ENCODE measurements around the gene RPL5.

RPL5 gene

GRCh38 chr1:92840600-92840999, 8.8 kb downstream of the RPL5 start:
- no peak overlapping the region for H3K4me3 ChIP-seq (ENCODE audit: low read depth, low read length)
- H3K79me2 ChIP-seq (ENCODE audit: control insufficient read depth, insufficient read depth, low read length, unreplicated experiment), result peaks cover 49% of the 10 kb centered on the region
- no peaks in the 10 kb centered on the region for H3K27me3 ChIP-seq (ENCODE audit: insufficient read depth, low read length)
- no peak overlapping the region for H3K27ac ChIP-seq (ENCODE audit: low read depth, low read length)
- H2AFZ ChIP-seq (ENCODE audit: low read length, unreplicated experiment), result no peak overlapping the region
- H3K36me3 ChIP-seq (ENCODE audit: insufficient read depth, low read length), result peaks cover 74% of the 10 kb centered on the region
- peaks cover 30% of the 10 kb centered on the region for H3K4me1 ChIP-seq (ENCODE audit: control insufficient read depth, insufficient read depth, low read length, unreplicated experiment)

DNA sequence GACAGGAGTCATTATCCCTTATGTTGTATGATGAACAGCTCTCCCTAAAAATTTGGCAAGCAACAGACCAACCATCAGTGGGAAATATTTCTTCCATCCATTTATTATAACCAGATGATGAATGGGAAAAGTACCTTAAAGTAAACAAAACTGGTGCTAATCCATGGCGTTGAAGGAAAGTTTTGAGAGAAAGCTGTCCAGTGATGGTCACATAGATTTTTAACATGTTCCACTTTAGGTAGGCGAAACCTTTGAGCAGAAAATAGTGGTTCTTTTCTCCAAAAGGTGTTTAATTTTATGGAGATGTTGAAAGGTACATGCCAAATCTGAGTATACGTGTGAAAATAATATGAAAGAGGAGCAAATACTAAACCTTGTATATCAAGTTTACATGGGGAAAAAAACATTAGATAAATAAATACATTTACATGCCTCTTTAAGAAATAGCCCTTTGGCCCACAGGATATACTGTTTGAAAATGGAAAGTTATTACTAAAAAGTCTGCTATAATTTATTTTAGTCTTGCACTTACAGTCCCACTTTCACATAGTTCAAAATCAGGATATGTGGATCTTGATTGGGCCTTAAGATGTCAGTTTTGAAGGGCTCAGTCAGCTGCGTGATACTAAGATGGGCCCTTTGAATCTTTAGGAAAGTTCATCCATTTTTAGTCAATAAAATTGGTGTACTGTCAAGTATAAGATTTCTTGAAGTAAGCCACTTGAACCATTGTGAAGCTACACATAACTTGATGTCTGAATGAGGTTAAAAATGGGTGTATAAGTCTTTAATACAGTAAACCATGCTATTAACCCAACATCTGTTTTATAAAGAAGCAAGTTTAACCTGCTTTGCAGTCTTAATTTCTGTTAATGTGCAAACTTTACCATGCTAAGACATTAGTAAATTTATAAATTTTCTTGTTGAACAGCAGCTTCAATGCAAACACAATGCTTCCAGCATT, 10.5 kb downstream of the RPL5 start:
- H3K4me3 ChIP-seq (ENCODE audit: low read depth, low read length), result no peak overlapping the region
- no peak overlapping the region for H2AFZ ChIP-seq (ENCODE audit: low read length, unreplicated experiment)
- H3K36me3 ChIP-seq (ENCODE audit: insufficient read depth, low read length), result peaks cover 60% of the 10 kb centered on the region
- H3K27me3 ChIP-seq (ENCODE audit: insufficient read depth, low read length), result no peaks in the 10 kb centered on the region
- H3K79me2 ChIP-seq (ENCODE audit: control insufficient read depth, insufficient read depth, low read length, unreplicated experiment), result peaks cover 31% of the 10 kb centered on the region
- H3K4me1 ChIP-seq (ENCODE audit: control insufficient read depth, insufficient read depth, low read length, unreplicated experiment), result peaks cover 13% of the 10 kb centered on the region
- no peak overlapping the region for H3K27ac ChIP-seq (ENCODE audit: low read depth, low read length)

DNA sequence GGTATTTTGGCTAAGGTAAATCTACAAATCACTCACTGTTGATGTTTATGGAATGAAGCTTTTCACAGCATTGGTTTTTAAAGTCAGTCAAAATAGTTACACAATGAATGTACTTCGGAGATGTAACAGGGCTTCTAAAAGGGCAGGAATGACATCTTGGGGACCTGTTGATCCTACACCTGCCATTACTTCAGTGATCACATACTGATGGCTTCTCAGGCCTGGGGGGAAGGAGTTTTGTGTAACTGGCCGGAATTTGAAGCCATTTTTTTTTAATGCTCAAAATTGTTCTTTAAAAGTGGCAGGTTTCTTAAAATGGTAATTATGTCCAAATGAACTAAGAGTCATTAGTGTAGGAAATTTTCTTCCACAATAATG, 11.2 kb downstream of the RPL5 start:
- Histone ChIP-seq H3K4me3 (ENCODE audit: low read depth, low read length) (no peak overlapping the region), H2AFZ (ENCODE audit: low read length, unreplicated experiment) (no peak overlapping the region), H3K27me3 (ENCODE audit: insufficient read depth, low read length) (no peaks in the 10 kb centered on the region), H3K4me1 (ENCODE audit: control insufficient read depth, insufficient read depth, low read length, unreplicated experiment) (peaks cover 6% of the 10 kb centered on the region), H3K36me3 (ENCODE audit: insufficient read depth, low read length) (peaks cover 53% of the 10 kb centered on the region), H3K79me2 (ENCODE audit: control insufficient read depth, insufficient read depth, low read length, unreplicated experiment) (peaks cover 25% of the 10 kb centered on the region), H3K27ac (ENCODE audit: low read depth, low read length) (no peak overlapping the region)

DNA sequence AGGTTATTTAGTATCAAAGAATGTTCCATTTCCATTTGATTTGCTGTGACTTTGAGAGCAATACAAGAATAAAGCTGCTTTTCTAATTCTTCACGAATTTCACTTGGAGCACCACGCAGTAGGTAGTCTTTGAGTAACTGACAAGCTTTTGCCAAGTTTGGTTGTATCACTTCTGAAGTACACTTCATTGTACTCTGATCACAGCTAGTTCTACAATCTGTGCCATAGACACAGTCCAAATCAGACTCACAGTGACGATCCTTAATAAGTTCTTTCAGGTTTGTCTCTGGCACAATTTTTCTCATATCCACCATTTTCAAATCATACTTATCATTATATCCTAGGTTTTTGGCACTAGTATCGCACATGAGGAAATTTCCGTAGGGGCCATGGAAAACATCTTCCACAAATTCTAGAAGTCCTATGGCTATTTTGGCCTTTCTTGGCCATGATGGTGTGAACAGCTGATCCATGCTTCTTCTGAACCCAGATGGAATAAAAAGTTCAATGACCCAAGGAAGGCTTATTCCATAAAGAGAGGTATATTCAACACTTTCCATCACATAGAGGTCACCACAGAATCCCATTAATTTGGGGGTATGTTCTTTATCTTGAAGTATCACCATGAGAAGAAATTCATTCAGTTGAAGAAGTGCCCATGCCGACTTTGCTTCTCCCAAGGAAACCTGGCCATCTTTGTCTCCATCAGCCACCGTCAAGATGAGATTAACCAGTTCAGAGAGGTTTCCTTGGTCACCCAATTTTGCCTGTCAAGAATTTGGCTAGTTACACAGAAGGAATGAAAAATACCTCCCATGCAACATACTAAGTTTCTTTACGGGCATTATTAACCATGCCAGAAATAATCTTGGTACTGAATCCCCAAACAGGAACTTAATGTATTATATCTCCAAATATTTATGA, 11.9 kb downstream of the RPL5 start:
- H3K36me3 ChIP-seq (ENCODE audit: insufficient read depth, low read length), result peaks cover 48% of the 10 kb centered on the region
- H3K4me3 ChIP-seq (ENCODE audit: low read depth, low read length), result no peak overlapping the region
- H3K4me1 ChIP-seq (ENCODE audit: control insufficient read depth, insufficient read depth, low read length, unreplicated experiment), result no peaks in the 10 kb centered on the region
- no peak overlapping the region for H3K27ac ChIP-seq (ENCODE audit: low read depth, low read length)
- no peaks in the 10 kb centered on the region for H3K27me3 ChIP-seq (ENCODE audit: insufficient read depth, low read length)
- H3K79me2 ChIP-seq (ENCODE audit: control insufficient read depth, insufficient read depth, low read length, unreplicated experiment), result peaks cover 18% of the 10 kb centered on the region
- no peak overlapping the region for H2AFZ ChIP-seq (ENCODE audit: low read length, unreplicated experiment)

- peaks cover 11% of the 10 kb centered on the region for H3K79me2 ChIP-seq (ENCODE audit: control insufficient read depth, insufficient read depth, low read length, unreplicated experiment)
- peaks cover 44% of the 10 kb centered on the region for H3K36me3 ChIP-seq (ENCODE audit: insufficient read depth, low read length)
- no peak overlapping the region for H3K27ac ChIP-seq (ENCODE audit: low read depth, low read length)
- H3K4me3 ChIP-seq (ENCODE audit: low read depth, low read length), result no peak overlapping the region
- H3K4me1 ChIP-seq (ENCODE audit: control insufficient read depth, insufficient read depth, low read length, unreplicated experiment), result no peaks in the 10 kb centered on the region
- no peak overlapping the region for H2AFZ ChIP-seq (ENCODE audit: low read length, unreplicated experiment)
- no peaks in the 10 kb centered on the region for H3K27me3 ChIP-seq (ENCODE audit: insufficient read depth, low read length)
Observed at GRCh38 chr1:92844439-92844838, 12.6 kb downstream of the RPL5 start.

DNA sequence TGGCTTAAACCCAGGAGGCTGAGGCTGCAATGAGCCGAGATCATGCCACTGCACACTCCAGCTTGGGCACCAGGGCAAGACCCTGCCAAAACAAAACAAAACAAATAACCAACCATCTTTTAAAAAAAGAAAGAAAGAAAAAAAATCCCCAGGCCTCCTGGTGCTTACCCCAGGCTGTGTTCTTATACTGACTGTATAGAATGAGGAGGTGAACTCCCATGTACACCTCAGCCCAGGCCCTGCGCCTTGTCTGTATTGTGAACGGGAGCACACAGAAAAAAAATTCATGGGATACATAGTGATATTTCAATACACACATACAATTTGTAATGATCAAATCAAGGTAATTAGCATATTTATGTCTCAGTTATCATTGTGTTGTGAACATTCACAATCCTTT, 14.1 kb downstream of the RPL5 start:
- H3K4me3 ChIP-seq (ENCODE audit: low read depth, low read length), result no peak overlapping the region
- no peaks in the 10 kb centered on the region for H3K27me3 ChIP-seq (ENCODE audit: insufficient read depth, low read length)
- H3K27ac ChIP-seq (ENCODE audit: low read depth, low read length), result no peak overlapping the region
- no peak overlapping the region for H2AFZ ChIP-seq (ENCODE audit: low read length, unreplicated experiment)
- H3K79me2 ChIP-seq (ENCODE audit: control insufficient read depth, insufficient read depth, low read length, unreplicated experiment), result no peaks in the 10 kb centered on the region
- H3K4me1 ChIP-seq (ENCODE audit: control insufficient read depth, insufficient read depth, low read length, unreplicated experiment), result no peaks in the 10 kb centered on the region
- peaks cover 31% of the 10 kb centered on the region for H3K36me3 ChIP-seq (ENCODE audit: insufficient read depth, low read length)

DNA sequence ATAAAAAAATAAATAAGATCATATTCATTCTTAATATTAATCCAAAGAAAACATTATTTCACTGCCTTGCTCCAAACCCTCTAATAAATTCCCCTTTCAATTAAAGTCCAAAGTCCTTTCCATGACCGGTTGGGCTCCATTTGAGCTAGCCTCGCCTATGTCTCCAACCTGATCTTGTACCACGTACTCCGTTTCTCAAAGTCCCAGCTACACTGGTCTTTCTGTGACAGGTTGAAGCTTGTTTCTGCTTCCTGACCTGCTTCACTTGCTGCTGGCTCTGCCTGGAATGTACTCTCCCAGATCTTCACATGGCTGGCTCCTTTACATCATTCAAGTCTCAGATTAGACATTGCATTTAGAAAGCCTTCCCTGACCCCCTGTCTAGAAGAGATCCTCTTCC, 16.4 kb downstream of the RPL5 start:
- H3K4me1 ChIP-seq (ENCODE audit: control insufficient read depth, insufficient read depth, low read length, unreplicated experiment), result no peaks in the 10 kb centered on the region
- no peaks in the 10 kb centered on the region for H3K27me3 ChIP-seq (ENCODE audit: insufficient read depth, low read length)
- no peak overlapping the region for H3K27ac ChIP-seq (ENCODE audit: low read depth, low read length)

GRCh38 chr1:92850019-92850418, 18.2 kb downstream of the RPL5 start:
- Histone ChIP-seq H2AFZ (ENCODE audit: low read length, unreplicated experiment) (no peak overlapping the region), H3K36me3 (ENCODE audit: insufficient read depth, low read length) (no peaks in the 10 kb centered on the region), H3K4me1 (ENCODE audit: control insufficient read depth, insufficient read depth, low read length, unreplicated experiment) (no peaks in the 10 kb centered on the region), H3K4me3 (ENCODE audit: low read depth, low read length) (no peak overlapping the region), H3K79me2 (ENCODE audit: control insufficient read depth, insufficient read depth, low read length, unreplicated experiment) (no peaks in the 10 kb centered on the region), H3K27me3 (ENCODE audit: insufficient read depth, low read length) (no peaks in the 10 kb centered on the region), H3K27ac (ENCODE audit: low read depth, low read length) (no peak overlapping the region)

More for the DNA sequence above, 16.4 kb downstream of the RPL5 start:
- H3K36me3 ChIP-seq (ENCODE audit: insufficient read depth, low read length), result peaks cover 11% of the 10 kb centered on the region
- H3K4me3 ChIP-seq (ENCODE audit: low read depth, low read length), result no peak overlapping the region
- no peaks in the 10 kb centered on the region for H3K79me2 ChIP-seq (ENCODE audit: control insufficient read depth, insufficient read depth, low read length, unreplicated experiment)
- no peak overlapping the region for H2AFZ ChIP-seq (ENCODE audit: low read length, unreplicated experiment)

DNA sequence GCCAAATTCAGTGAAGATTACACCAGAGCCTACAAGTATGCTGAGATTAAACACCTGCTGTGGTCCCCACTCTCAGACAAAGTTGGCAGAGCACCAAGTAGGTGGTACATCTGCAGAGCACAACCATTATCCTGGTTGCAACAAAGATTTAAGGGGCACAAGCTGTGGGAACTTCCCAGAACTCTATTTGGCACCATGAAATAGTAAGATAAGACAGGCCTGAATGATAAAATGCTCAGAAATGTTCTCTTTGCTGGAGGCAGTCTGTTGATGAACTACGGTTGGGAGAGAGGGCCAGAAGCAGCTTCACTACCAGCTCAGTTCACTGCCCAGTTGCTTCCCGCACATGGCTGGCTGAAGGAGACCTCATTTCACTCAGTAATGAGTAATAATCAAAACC, 19.9 kb downstream of the RPL5 start:
- Histone ChIP-seq H3K27ac (ENCODE audit: low read depth, low read length) (no peak overlapping the region), H3K27me3 (ENCODE audit: insufficient read depth, low read length) (no peaks in the 10 kb centered on the region), H2AFZ (ENCODE audit: low read length, unreplicated experiment) (no peak overlapping the region), H3K79me2 (ENCODE audit: control insufficient read depth, insufficient read depth, low read length, unreplicated experiment) (no peaks in the 10 kb centered on the region), H3K36me3 (ENCODE audit: insufficient read depth, low read length) (no peaks in the 10 kb centered on the region), H3K4me1 (ENCODE audit: control insufficient read depth, insufficient read depth, low read length, unreplicated experiment) (no peaks in the 10 kb centered on the region), H3K4me3 (ENCODE audit: low read depth, low read length) (no peak overlapping the region)

- Histone ChIP-seq H3K27ac (ENCODE audit: low read depth, low read length) (no peak overlapping the region), H3K4me1 (ENCODE audit: control insufficient read depth, insufficient read depth, low read length, unreplicated experiment) (no peaks in the 10 kb centered on the region), H3K4me3 (ENCODE audit: low read depth, low read length) (no peak overlapping the region), H3K36me3 (ENCODE audit: insufficient read depth, low read length) (no peaks in the 10 kb centered on the region), H3K79me2 (ENCODE audit: control insufficient read depth, insufficient read depth, low read length, unreplicated experiment) (no peaks in the 10 kb centered on the region), H2AFZ (ENCODE audit: low read length, unreplicated experiment) (no peak overlapping the region), H3K27me3 (ENCODE audit: insufficient read depth, low read length) (no peaks in the 10 kb centered on the region)
Observed at GRCh38 chr1:92853299-92853698, 21.5 kb downstream of the RPL5 start.

All from ACC112 (cell line).